GM12878 (cell line): ENCODE measurements around the gene DST. TPM values are rescaled to one million over a fixed set of nuclear protein-coding genes. Genes with fewer than 3 reads are reported as not detected.

Experiments used
- CREB1 ChIP-seq: IDR thresholded peaks from 2 replicates; pipeline ENCODE4 v1.6.1; 2012; ENCODE audit warnings: low read depth, mild to moderate bottlenecking, inconsistent platforms
- E2F4 ChIP-seq: IDR thresholded peaks from 2 replicates; pipeline ENCODE4 v1.6.1; 2012; ENCODE audit warnings: low read depth, low read length, improper control_type of control experiment
- FOS ChIP-seq: IDR thresholded peaks from 3 replicates; pipeline ENCODE4 v1.6.1; 2011; ENCODE audit warnings: borderline replicate concordance; ENCODE audit not compliant: insufficient read length; ENCODE audit errors: extremely low read depth
- FOXM1 ChIP-seq: IDR thresholded peaks from 2 replicates; pipeline ENCODE4 v1.6.1; 2012; ENCODE audit warnings: low read depth, mild to moderate bottlenecking, inconsistent platforms, low read length, moderate library complexity
- GATAD2B ChIP-seq: fragments of 450-650 bp; conservative IDR thresholded peaks from 2 replicates; pipeline ENCODE4 v1.6.1; 2017; ENCODE audit warnings: low read depth, mild to moderate bottlenecking, moderate library complexity
- JUND ChIP-seq: IDR thresholded peaks from 2 replicates; pipeline ENCODE4 v1.6.1; 2012; ENCODE audit warnings: low read depth, mild to moderate bottlenecking, low read length, improper control_type of control experiment, moderate library complexity
- MEF2A ChIP-seq: IDR thresholded peaks from 2 replicates; pipeline ENCODE4 v1.6.1; 2011; ENCODE audit warnings: low read depth, mild to moderate bottlenecking, low read length, moderate library complexity; ENCODE audit not compliant: insufficient read depth
- NKRF ChIP-seq: fragments of 450-650 bp; conservative IDR thresholded peaks from 2 replicates; pipeline ENCODE4 v1.6.1; 2017; ENCODE audit warnings: mild to moderate bottlenecking, moderate library complexity
- PRDM15 ChIP-seq: fragments of 450-650 bp; formaldehyde crosslinking; IDR thresholded peaks from 2 replicates; pipeline ENCODE4 v1.4.0; 2020; ENCODE audit warnings: mild to moderate bottlenecking, moderate library complexity
- RELB ChIP-seq: fragments of 450-650 bp; IDR thresholded peaks from 2 replicates; pipeline ENCODE4 v1.6.1; 2017; ENCODE audit warnings: low read depth, mild to moderate bottlenecking, moderate library complexity
- SIX5 ChIP-seq: IDR thresholded peaks from 2 replicates; pipeline ENCODE4 v1.6.1; 2011; ENCODE audit warnings: mild to moderate bottlenecking, low read depth, low read length, moderate library complexity; ENCODE audit not compliant: severe bottlenecking
- SKIL ChIP-seq: fragments of 450-650 bp; IDR thresholded peaks from 2 replicates; pipeline ENCODE4 v1.6.1; 2017; ENCODE audit warnings: mild to moderate bottlenecking, low read depth, inconsistent platforms; ENCODE audit not compliant: poor library complexity, severe bottlenecking
- TCF12 ChIP-seq: IDR thresholded peaks from 2 replicates; pipeline ENCODE4 v1.6.1; 2011; ENCODE audit warnings: low read depth, mild to moderate bottlenecking, low read length
- ZNF217 ChIP-seq: fragments of 450-650 bp; IDR thresholded peaks from 2 replicates; pipeline ENCODE4 v1.6.1; 2017; ENCODE audit warnings: antibody characterized with exemption, mild to moderate bottlenecking
- ZNF274 ChIP-seq: IDR thresholded peaks from one replicate; pipeline ENCODE4 v1.8.0; 2011; ENCODE audit not compliant: insufficient read length, insufficient read depth
- polyA plus RNA-seq, 11 experiments: library from polyadenylated mRNA; depleted of rRNA in 4 of 11; unstranded in 6 of 11; stranded (reverse) in 5 of 11; fragments of >200 nt; fragmentation: Nextera tagmentation in 4 of 11; fragmentation: Illumina TruSeq in 1 of 11; extraction: Ambion mirVana in 4 of 11; extraction: Trizol in 1 of 11; gene quantifications; 1 replicate in 1 of 11; 2 replicates in 10 of 11; pipeline versions ENCODE4 v1.2.1 to v1.2.3, GENCODE V29; 2011 to 2016; ENCODE audit warnings: inconsistent platforms in 2 of 11, missing spikeins in 2 of 11, low read depth in 1 of 11
- total RNA-seq, 4 experiments: library from RNA; depleted of rRNA in 3 of 4; stranded (reverse); fragments of >200 nt in 3 of 4; fragmentation: Illumina TruSeq in 1 of 4; extraction: Trizol in 1 of 4; gene quantifications; 2 replicates each; pipeline versions ENCODE4 v1.2.1 to v1.2.3, GENCODE V29; 2013 to 2021

Gene DST
- total and polyA plus RNA-seq, 10 of the 15 experiments (the other 5 are each of a cell fraction or from before 2014, with no cell fraction given), result 32.1 to 156 (median 75.0) TPM

- no peak for TF ChIP-seq PRDM15 (CRISPR knock-in tag)
- no peak for TF ChIP-seq ZNF217
- TF ChIP-seq GATAD2B, result no peak
- no peak for TF ChIP-seq FOXM1
- no peak for TF ChIP-seq ZNF274
- no peak for TF ChIP-seq E2F4
- no peak for TF ChIP-seq RELB
- no peak for TF ChIP-seq CREB1
- no peak for TF ChIP-seq TCF12
- TF ChIP-seq SIX5, result no peak
- no peak for TF ChIP-seq FOS
- TF ChIP-seq JUND, result no peak
- no peak for TF ChIP-seq MEF2A
- no peak for TF ChIP-seq NKRF
- TF ChIP-seq SKIL, result no peak
- TF ChIP-seq, all 136 proteins: peak for 0
Measured at GRCh38 chr6:56505512-56506260, 137.0 kb downstream of the DST start (continued).
